ENCODE measurements around the gene OTULIN. TPM values are rescaled to one million over a fixed set of nuclear protein-coding genes. Genes with fewer than 3 reads are reported as not detected.

Gene OTULIN
- total and polyA plus RNA-seq, 2 of the 4 experiments (the other 2 are of a cell fraction), result 6.9 to 19.5 TPM

- Histone ChIP-seq H3K27ac (ENCODE audit: insufficient read depth, low read length) (peak overlapping the region; percentile 34), H3K27me3 (ENCODE audit: control insufficient read depth, insufficient read depth, low read length) (no peaks in the 10 kb centered on the region), H3K4me3 (ENCODE audit: insufficient read depth, low read depth, low read length) (peak overlapping the region; percentile 64), H4K91ac (ENCODE audit: insufficient read depth, low read depth, low read length) (no peak overlapping the region), H3K79me1 (ENCODE audit: low read depth in 1 of 2, low read length in 2 of 2) (peaks cover 29 to 68% of the 10 kb centered on the region in 2 experiments), H3K4me1 (ENCODE audit: control insufficient read depth, insufficient read depth, low read length) (peaks cover 11% of the 10 kb centered on the region), H2AK9ac (replicated peaks; ENCODE audit: low read depth, low read length, poor library complexity) (peak overlapping the region; percentile 86), H3K14ac (replicated peaks; ENCODE audit: low read depth, low read length) (peak overlapping the region; percentile 34; the same call in 1 of the 2 replicates), H2AFZ (replicated peaks; ENCODE audit: low read length, poor library complexity) (peak overlapping the region; percentile 99), H3K18ac (ENCODE audit: low read depth, low read length) (no peak overlapping the region), H3K9me3 (ENCODE audit: control insufficient read depth, insufficient read depth, low read length) (no peaks in the 10 kb centered on the region), H2BK120ac (ENCODE audit: low read depth, low read length) (no peak overlapping the region), H3K4me2 (ENCODE audit: low read depth, low read length) (peak overlapping the region; percentile 73), H2BK20ac (ENCODE audit: low read depth, low read length) (no peak overlapping the region), H3K9ac (ENCODE audit: low read depth, low read length) (peak overlapping the region; percentile 74), H3K23ac (ENCODE audit: low read depth, low read length) (peak overlapping the region; percentile 55), H2BK15ac (ENCODE audit: low read depth, low read length) (no peak overlapping the region), H4K5ac (ENCODE audit: low read depth, low read length) (no peak overlapping the region), H3K9me1 (ENCODE audit: insufficient read depth, low read length) (peaks cover 15% of the 10 kb centered on the region), H3K36me3 (ENCODE audit: control insufficient read depth, insufficient read depth, low read length) (no peaks in the 10 kb centered on the region; the same call in 1 of the 2 replicates), H2BK5ac (ENCODE audit: low read depth, low read length, poor library complexity, severe bottlenecking) (no peak overlapping the region), H4K20me1 (ENCODE audit: insufficient read depth, low read length) (peaks cover 40% of the 10 kb centered on the region), H4K8ac (ENCODE audit: low read depth in 2 of 2, low read length in 2 of 2) (peak overlapping the region; percentile 1 to 29; a peak in 1 of 4 replicates), H3K4ac (ENCODE audit: low read depth, low read length) (0 out of 2 replicates have a peak overlapping the region, but pooled peaks have one; percentile 1), H2AK5ac (ENCODE audit: low read depth, low read length) (no peak overlapping the region), H3K56ac (ENCODE audit: extremely low read depth, insufficient read depth, low read length) (peak overlapping the region; percentile 21; the same call in 1 of the 2 replicates)
- no TSS peak for BruUV-seq (replicated peaks)
- intact Hi-C loops (cut with micrococcal nuclease) (no loop called here), dilution Hi-C loops (cut with HindIII; ENCODE audit: low sequenced_read_pairs, unreplicated experiment) (no loop called here), in situ Hi-C loops (cut with MboI; ENCODE audit: low sequenced_read_pairs) (loop anchor here (25.0 kb wide), 2 partner anchors 553 to 678 kb away; no protein-coding TSS in a partner anchor)
- 0% methylated on average over 2 of the region's 21 CpGs; no CpG with 5 or more reads in 1 of the 2 experiments for WGBS, 2 experiments (ENCODE audit: extremely low coverage in 2 of 2, insufficient read length in 1 of 2)
- TF ChIP-seq USF2 (IDR thresholded peaks at IDR 0.05; ENCODE audit: low read depth, low read length), result no peak
- no peak for TF ChIP-seq MAZ (IDR thresholded peaks at IDR 0.05; ENCODE audit: borderline replicate concordance, low read depth, low read length)
- TF ChIP-seq ELK1 (IDR thresholded peaks at IDR 0.05; ENCODE audit: borderline replicate concordance, low read depth, low read length), result no peak
- no peak for TF ChIP-seq CEBPB (IDR thresholded peaks at IDR 0.05; ENCODE audit: low read depth, low read length)
- TF ChIP-seq CHD1 (IDR thresholded peaks at IDR 0.05; ENCODE audit: low read depth, low read length), result no peak
- no peak for TF ChIP-seq RCOR1 (IDR thresholded peaks at IDR 0.05; ENCODE audit: insufficient replicate concordance, low read length)
- no peak for TF ChIP-seq MAFK (IDR thresholded peaks at IDR 0.05; ENCODE audit: low read depth, low read length)
- TF ChIP-seq RFX5 (IDR thresholded peaks at IDR 0.05; ENCODE audit: low read depth, low read length), result no peak
- no peak for TF ChIP-seq POLR2A (IDR thresholded peaks at IDR 0.05; ENCODE audit: low read depth, low read length)
- ATAC-seq (ENCODE audit: low read depth) (no peak), DNase-seq (no peak)
- CTCF ChIA-PET, result no interaction called here
- POLR2A ChIA-PET (ENCODE audit: unreplicated experiment), result no interaction called here
Measured at GRCh38 chr5:14665101-14665822, 744 bp downstream of the OTULIN start.

Measured in IMR-90 (cell line).